HG03066 (cell line): ENCODE results near the gene TMPRSS7.
A peak's percentile ranks its signal among the peaks of the same experiment; 100 is the strongest.
"Not testable (repeated sequence)": the region's sequence is repeated elsewhere in the genome, so short reads cannot be mapped to it uniquely, and the experiment has no call there.

Source experiments
- ATAC-seq: cut with Tn5 transposase; IDR thresholded peaks from one replicate; pipeline ENCODE4 v1.9.1; 2021; ENCODE audit warnings: low read depth; ENCODE audit not compliant: unreplicated experiment

Gene TMPRSS7

DNA sequence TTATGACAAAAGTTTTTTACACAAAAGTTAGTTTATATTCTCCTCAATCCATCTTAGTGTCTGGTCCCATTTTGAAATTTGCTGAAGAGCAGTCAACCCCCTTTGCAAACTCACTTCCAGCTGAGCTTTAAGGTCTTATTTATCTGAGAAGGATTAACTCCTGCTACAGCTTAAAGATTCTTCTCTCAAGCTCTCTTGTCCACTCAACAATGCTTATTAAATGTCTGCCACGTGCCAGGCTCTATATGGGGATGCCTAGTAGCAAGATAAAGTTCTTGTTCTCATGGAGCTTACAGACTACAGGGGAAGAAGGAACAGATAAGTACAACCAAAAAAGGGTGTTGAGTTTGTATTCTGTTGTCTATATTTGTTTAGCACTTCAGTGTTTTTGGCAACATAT is 18.7 kb downstream of the TMPRSS7 start:
- ATAC-seq = no peak

DNA sequence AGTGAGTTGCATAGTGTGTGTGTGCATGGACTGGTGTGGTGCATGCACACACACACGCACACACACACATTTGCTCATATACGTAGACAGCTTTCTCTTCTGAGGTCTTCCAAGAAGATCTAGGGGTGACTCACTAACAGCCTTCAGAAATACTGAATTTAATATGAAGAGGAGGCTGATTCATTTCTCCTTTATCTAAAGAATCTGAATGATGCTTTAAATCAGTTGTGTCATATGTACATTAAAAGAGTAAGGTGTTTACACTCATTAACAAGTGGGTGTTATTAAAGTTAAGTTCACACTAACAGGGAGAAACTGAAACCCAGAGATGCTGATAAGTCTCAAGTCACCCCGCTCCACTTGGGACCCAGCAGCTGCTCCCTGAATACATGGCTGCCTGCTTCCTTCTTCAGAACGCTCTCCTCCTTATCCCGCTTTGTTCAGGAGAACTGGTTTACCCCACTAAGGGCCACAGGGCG is 22.0 kb downstream of the TMPRSS7 start:
- no peak for ATAC-seq

DNA sequence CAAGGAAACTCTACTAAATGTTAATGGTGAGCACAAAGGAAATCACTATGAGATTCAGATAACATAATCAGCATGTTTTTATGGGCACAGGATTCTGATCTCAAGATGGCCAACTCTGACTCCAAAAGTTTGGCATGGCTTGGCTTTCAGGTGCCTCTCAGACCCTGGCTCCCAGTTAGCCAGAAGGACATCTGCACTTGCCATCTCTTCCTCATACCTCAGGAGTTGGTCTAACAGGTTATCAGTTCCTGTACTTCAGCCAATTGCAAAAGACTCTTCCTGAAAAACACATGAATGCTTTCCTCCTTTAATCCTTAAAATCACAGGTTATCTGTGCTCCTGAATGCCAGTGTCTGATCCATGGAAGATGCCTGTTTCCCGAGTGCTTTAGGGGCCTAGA is 25.0 kb downstream of the TMPRSS7 start:
- no peak for ATAC-seq

DNA sequence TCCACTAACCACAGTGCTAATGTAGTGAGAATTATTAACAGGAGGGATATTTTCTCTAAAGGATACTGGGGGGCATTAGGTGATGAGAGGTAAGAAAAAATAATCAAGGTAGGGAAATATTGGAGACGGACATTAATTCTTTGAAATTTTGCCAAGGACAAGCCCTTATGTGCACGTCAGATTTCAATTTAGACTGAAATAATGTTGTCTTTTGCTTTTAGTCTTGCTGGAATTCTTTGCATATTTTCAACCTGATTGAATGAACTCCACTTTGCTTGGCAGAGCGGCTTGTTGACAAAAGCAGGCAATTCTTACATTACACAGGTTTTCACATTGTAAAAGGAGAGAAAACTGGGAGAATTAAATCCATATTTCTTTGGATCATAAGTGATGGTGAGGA is 26.6 kb downstream of the TMPRSS7 start:
- ATAC-seq = no peak

DNA sequence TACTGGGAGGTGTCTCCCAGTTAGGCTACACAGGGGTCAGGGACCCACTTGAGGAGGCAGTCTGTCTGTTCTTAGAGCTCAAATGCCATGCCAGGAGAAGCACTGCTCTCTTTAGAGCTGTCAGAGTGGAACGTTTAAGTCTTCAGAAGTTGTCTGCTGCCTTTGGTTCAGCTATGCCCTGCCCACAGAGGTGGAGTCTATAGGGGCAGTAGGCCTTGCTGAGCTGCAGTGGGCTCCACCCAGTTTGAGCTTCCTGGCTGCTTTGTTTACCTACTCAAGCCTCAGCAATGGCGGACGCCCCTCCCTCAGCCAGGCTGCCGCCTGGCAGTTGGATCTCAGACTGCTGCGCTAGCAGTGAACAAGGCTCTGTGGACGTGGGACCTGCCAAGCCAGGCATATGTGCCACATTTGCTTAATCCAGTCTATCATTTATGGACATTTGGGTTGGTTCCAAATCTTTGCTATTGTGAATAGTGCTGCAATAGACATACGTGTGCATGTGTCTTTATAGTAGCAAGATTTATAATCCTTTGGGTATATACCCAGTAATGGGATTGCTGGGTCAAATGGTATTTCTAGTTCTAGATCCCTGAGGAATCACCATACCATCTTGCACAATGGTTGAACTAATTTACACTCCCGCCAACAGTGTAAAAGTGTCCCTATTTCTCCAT is 38.0 kb downstream of the TMPRSS7 start:
- ATAC-seq = not testable (repeated sequence)

DNA sequence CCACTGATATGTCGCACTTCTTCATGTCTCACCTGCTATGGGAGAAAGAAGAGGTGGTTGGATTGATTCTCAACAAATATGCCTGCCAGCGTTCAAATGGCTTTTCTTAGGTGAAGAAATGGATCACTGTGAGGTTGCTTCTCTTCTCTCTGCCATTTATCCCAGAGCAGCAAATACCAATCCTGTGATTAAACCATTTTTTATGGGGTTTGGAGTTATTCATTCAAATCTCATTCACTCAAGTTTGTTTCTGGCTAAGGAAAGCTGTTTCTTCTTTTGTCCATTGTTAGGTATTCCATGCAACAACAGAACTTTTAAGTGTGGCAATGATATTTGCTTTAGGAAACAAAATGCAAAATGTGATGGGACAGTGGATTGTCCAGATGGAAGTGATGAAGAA is 39.5 kb downstream of the TMPRSS7 start:
- no peak for ATAC-seq

DNA sequence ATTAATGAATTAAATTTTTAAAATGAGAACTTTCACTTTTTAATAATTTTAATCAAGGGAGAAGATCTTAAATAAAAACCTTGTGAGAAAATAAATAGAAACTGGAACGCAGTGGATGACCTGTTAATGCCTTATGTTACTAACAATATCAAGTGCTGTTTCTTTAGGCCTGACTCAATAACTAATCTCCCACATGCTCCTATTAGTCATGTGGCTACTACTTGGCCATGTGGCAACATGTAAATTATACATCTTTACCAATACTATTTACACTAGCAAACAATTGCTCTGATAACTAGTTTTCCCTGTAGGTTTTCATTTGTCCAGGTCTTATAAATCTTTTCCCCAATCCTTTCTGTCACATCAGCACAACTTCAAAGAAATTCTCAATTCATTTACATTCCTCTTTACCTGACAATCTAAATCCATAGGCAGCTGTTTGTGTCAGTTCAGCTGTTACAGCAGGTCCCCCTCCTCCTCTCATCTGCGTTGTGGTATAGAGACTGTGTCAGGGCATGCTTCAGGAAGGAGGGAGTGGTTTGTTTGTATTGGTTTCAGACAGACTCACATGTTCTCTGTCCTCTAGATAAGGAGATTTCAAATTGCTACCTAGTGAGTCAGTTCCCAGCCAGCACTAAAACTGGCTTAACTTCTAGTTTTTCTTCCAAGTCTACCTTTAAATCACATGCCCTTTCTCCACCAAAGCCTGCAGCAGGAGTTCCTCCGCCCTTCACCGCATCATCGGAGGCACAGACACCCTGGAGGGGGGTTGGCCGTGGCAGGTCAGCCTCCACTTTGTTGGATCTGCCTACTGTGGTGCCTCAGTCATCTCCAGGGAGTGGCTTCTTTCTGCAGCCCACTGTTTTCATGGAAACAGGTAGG is 40.3 kb downstream of the TMPRSS7 start:
- peak; percentile 96 for ATAC-seq

DNA sequence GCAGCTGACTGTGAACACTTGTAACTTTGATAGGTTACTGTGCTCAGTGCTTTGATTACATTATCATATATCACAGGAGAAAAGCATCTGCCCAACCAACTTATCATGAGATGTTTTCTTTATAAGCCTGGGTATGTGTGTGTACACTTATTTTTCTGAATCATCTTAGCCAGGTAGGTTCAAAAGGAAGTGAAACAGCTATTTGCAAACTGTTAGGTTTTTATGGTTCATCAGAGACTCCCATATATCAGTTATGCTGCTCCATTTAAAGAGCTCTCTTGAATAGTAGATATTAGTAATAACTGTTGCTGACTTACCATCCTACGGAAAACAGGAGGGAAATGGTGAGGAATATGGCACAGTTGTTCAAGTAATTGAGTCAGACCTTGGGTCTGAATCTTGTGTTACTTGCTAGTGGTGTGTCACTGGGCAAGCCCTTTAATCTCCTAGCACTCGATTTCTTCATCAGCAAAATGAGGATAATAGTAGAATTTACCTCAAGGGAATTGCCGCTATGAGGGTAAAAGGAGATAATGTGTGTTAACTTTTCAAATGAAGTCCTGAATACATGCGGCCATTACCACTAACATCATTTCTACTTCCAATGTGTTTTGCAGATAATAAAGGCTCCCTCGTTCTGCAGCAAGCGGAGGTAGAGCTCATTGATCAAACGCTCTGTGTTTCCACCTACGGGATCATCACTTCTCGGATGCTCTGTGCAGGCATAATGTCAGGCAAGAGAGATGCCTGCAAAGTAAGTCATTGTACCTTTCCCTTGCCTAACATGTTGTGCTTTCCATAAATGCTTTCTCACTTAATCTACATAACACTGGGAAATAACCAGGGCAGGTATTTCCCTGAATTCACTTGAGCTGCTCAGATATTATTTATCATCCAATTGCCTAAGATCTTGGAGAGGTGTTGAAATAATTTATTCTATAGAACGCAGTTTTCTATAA is 43.9 kb downstream of the TMPRSS7 start:
- ATAC-seq = no peak

DNA sequence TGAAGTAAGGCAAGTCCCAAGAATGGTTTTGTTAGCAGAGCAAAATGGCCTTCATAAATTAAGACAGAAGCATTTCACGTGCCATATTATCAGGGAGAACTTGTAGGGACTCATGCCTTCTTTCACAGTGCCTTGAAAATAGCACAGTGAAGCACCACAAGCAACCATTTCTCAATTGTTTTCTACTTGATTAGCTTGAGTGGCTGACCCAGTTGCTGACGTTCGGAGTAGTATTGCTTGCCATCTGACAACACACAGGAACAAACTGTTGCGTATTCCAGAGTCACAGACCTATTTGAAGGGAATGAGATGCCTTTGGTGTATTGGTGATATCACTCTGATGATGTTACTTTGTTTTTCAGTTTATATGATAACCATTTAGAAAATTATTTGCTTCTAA is 48.7 kb downstream of the TMPRSS7 start:
- no peak for ATAC-seq

DNA sequence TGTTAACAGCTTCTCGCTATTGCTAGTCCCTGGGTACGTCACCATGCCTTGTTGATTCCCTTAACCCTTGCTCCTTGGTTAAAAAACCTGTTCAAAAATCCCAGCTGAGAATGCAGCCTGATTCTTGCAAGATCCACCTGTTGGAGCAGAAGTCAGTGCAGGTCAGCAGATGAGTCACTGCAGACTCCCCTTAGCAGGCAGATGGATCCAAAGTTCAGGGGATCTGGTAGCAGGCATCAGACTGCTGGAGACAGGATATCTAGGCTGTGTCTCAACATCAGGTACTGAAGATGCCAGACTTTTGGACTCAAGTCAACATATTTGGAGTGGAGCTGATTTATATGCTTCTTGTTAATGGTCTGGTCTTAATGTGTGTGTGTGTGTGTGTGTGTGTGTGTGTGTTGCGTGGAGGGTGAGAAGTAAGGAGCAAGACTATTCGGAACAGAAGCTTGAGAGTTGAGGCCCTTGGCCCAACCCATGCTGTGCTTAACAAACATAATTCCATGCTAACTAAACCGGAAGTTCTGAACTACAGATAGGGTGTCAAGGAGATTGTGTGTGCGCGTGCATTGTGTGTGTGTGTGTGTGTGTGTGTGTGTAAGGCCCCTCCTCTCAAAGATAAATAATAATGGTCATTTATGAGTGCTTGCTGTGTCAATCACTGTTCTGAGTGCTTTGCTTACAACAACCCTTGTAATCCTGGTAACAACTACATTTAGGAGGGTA is 50.6 kb downstream of the TMPRSS7 start:
- ATAC-seq = no peak

DNA sequence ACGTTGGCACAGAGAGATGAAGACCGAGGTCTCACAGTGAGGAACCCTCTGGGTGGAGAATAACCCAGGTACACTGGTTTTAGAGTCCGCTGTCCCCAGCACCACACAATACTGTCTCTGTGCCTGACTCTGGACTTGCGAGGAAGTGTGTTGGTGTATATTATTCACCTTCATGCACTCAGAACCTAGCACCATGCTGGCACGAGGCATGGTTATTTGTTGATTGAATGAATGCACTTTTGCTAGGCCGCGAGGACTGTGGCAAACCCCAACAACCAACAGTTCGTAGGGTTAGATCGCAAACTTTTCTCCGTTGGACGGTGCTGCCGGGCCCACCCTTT is 51.2 kb downstream of the TMPRSS7 start:
- no peak for ATAC-seq

DNA sequence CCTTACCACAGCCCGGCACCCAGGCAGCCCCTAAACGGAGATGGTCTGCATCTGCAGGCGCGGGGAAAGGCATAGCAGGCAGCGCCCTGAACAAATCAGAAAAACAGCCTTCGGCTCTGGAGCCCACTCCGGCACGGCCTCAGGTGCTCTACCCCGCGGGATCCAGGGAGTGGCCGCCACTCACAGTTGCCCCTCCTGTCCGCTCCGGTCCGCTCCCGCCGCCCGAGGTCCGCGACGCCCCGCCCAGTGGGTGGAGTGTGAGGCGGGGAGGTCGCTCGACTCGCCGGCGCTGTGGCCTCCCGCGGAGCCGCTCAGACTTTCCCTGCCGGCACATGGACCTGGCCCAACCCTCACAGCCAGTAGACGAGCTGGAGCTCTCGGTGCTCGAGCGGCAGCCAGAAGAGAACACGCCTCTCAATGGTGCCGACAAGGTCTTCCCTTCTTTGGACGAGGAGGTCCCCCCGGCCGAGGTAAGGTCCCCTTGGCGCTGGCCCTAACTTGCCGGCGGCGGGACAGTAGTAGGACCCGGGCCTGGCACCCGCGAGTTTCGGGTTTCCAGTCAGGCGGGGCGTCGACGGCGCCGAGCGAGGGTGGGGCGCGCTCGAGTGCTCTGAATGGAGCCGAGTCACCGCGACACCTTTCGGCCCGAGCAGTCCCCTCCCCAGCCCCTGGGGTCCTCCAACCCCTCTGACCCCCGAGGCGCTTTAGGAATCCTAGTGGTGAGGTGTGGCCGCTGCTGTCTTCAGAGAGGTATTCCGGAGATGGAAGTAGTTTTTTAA is 51.7 kb downstream of the TMPRSS7 start, which contains the start of gene C3orf52:
Gene C3orf52, plus strand, starts transcription at position 314 of the 779 bp plus-strand sequence. Its CDS starts 19 bp downstream, at position 333.
- peak; percentile 87 for ATAC-seq

DNA sequence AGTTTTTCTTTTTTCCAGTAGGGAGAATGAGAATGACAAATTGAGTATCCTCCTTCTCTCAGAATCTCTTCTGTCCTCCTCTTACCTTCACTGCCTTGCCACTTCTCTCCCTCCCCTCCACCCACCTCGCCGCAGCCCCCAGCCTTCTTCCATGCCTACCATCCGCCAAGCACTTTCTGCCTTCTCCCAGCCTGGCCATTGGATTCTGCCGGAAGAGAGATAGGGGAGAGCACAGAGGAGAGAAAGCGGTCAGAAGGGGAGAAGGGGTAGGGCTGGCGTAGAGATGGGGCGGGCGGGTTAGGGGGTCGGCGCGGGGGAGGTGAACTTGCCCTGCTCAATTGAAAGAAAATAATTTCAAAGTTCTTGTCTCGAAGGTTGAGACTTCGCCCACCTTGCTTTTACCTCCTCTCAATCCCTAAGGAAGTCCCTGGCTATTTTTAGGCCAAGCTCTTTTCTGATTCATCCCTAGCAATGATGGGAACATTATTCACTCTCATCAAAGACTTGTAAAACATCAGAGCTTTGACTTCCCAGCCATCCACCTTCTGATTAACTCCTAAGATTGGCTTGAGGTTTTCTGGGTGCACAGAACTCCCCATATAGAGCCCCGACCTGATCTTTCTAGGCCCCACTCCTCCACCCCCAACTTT is 52.5 kb downstream of the TMPRSS7 start:
- ATAC-seq = no peak

DNA sequence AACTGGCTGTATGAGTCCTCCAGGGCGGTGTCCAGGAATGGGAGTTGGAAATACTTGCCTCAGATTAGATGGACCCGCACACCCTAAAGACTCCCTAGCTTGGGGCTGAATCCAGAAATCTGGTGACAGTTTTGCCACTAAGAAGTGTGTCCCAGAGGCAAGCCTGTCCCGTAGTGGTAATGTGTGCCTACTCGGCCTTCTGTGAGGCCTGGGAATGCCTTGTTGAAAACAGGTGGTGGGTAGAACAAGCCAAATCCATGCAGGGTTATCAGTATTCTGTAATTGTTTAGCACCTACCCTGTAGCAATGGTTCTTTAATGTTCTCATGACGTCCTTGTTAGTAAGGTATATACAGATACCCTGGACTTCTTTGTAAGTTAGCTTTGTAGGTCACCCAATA is 53.2 kb downstream of the TMPRSS7 start:
- ATAC-seq = no peak

DNA sequence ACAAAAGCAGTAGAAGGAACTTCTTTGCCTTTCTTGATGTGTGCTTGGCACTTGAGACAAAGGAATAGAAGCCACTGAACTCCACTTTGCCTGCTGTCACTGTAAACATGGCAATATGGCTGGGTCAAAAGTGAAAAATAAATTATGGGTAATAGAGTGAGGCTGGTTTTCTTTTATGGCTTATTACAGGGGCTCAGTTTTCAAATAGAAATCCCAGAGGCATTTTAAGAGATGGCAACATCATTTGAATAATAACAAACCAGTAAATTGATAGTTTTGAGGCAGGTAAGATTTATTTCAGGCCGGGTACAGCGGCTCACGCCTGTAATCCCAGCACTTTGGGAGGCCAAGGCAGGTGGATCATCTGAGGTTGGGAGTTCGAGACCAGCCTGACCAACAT is 54.4 kb downstream of the TMPRSS7 start:
- no peak for ATAC-seq

DNA sequence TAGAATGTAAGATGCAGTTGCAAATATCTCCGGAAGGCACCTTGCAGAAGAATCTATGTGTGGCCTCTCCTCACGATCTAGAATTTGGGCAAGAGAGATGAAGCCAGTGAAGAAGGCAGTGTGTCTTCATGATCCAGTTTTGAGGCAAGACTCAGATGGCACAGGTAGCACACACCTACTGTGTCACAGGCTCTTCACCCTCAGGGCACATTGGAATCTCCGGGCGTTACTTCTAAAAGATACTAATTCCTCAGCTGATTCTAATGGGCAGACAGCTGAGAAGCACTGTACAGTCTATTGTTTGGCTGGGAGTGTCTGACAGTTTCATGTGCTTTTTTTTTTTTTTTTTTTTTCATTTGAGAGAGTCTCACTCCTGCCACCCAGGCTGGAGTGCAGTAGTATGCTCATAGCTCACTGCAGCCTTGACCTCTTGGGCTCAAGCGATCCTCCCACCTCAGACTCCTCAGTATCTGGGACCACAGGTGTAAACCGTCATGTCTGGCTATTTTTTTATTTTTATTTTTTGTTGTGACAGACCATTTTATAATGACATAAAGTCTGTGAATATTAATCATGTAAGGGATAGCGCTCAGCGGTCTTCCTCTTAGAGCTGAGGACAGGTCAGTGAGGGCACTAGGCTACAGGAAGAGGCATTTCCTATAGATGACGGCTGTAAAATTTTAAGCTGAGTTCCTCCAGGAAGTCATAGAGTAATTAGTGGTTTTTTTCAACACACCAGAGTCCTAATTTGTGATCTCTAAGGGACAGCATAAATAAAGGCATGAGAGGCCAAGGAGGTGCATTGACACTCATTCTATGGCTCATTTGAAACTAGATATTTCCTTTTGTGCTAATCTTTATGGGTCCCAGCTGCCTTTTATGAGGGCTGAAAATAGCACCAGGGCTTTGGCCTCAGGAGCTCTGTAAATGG is 55.7 kb downstream of the TMPRSS7 start:
- ATAC-seq = no peak

DNA sequence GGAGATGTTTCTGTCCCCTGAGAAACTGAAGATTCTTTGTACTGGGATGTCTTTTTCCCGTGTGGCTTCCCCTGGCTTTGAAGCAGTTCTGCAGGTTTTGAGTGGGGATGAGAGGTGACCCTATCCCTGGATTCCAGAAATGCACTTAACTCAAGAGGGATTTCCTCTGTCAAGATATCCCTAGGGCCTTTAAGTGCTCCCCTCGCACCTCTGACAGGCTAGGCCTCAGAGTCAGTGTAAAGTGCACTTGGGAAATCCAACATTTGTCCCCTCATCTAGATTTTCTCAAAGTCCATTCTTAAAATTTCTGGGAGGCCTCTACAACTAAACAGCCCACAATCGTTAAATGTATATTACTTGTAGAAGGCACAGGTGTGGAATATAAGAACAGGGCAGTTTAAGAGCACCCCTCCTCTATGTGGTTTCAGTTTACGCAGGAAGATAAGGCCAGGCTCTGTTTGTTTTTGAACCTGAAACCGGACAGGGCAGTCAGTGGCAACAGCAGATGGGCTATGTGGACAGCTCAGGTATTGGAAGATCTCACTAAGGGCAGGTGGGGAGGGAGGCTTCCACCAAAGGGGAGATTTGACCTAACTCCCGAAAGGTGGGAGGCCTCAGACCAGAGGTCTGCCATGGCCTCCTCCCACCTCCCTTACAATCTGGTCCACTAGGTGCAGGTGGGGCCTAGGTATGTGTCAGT is 56.5 kb downstream of the TMPRSS7 start:
- ATAC-seq = no peak
